Loucy (cell line): Measurements from ENCODE around the gene RIPOR3.

Experiments
- H2AFZ ChIP-seq: fragments of 200-600 bp; sonication (generic); 2 replicates; pipeline ENCODE4 v1.6.0; 2016; ENCODE audit warnings: antibody characterized with exemption, mild to moderate bottlenecking, low read length, moderate library complexity
- H3F3A ChIP-seq: fragments of 200-600 bp; 2 replicates; pipeline ENCODE4 v1.6.0; 2016; ENCODE audit warnings: antibody characterized with exemption, low read depth, mild to moderate bottlenecking
- H3K27me3 ChIP-seq: fragments of 200-600 bp; sonication (generic); 2 replicates; pipeline ENCODE4 v1.6.1; 2014; ENCODE audit warnings: low read length, mild to moderate bottlenecking; ENCODE audit not compliant: insufficient read depth, poor library complexity, severe bottlenecking
- H3K36me3 ChIP-seq: fragments of 200-600 bp; sonication (generic); 2 replicates; pipeline ENCODE4 v1.6.1; 2016; ENCODE audit warnings: low read length; ENCODE audit not compliant: insufficient read depth
- H3K4me1 ChIP-seq: fragments of 200-600 bp; sonication (generic); 2 replicates; pipeline ENCODE4 v1.5.1; 2014; ENCODE audit warnings: low read length, mild to moderate bottlenecking; ENCODE audit not compliant: insufficient read depth, poor library complexity, severe bottlenecking
- H3K4me2 ChIP-seq: fragments of 200-600 bp; sonication (generic); 2 replicates; pipeline ENCODE4 v1.6.0; 2014; ENCODE audit warnings: antibody characterized with exemption, low read length, low read depth, mild to moderate bottlenecking; ENCODE audit not compliant: poor library complexity, severe bottlenecking
- H3K4me3 ChIP-seq: fragments of 200-600 bp; sonication (generic); 2 replicates; pipeline ENCODE4 v1.5.1; 2014; ENCODE audit warnings: low read length, mild to moderate bottlenecking, mixed read lengths; ENCODE audit not compliant: poor library complexity, severe bottlenecking
- H3K79me2 ChIP-seq: fragments of 200-600 bp; sonication (generic); 2 replicates; pipeline ENCODE4 v1.6.1; 2014; ENCODE audit warnings: low read length; ENCODE audit not compliant: insufficient read depth
- H3K9ac ChIP-seq: fragments of 200-600 bp; sonication (generic); 2 replicates; pipeline ENCODE4 v1.6.0; 2014; ENCODE audit warnings: mild to moderate bottlenecking, low read depth, low read length, moderate library complexity; ENCODE audit not compliant: poor library complexity, severe bottlenecking
- H3K9me2 ChIP-seq: fragments of 200-600 bp; sonication (generic); replicated peaks from 2 replicates; pipeline ENCODE4 v1.6.1; 2016; ENCODE audit warnings: low read depth, low read length, mixed read lengths
- H3K9me3 ChIP-seq: fragments of 200-600 bp; sonication (generic); 2 replicates; pipeline ENCODE4 v1.6.1; 2014; ENCODE audit warnings: mild to moderate bottlenecking, antibody characterized with exemption, low read length, low read depth; ENCODE audit not compliant: insufficient read depth
- H4K20me1 ChIP-seq: fragments of 200-600 bp; sonication (generic); 2 replicates; pipeline ENCODE4 v1.6.0; 2014; ENCODE audit warnings: antibody characterized with exemption, low read length, mild to moderate bottlenecking; ENCODE audit not compliant: insufficient read depth, poor library complexity, severe bottlenecking
- CTCF ChIP-seq: fragments of 200-600 bp; sonication (generic); conservative IDR thresholded peaks from 2 replicates; pipeline ENCODE4 v1.5.1; 2014; ENCODE audit warnings: mild to moderate bottlenecking, antibody characterized with exemption, low read length
- EZH2phosphoT487 ChIP-seq: fragments of 200-600 bp; IDR thresholded peaks from 2 replicates; pipeline ENCODE4 v1.6.1; 2018; ENCODE audit warnings: antibody characterized with exemption, mild to moderate bottlenecking, moderate library complexity, borderline replicate concordance

The RIPOR3 gene

GRCh38 chr20:50555662-50556061 lies 135.7 kb downstream of the RIPOR3 start:
- Histone ChIP-seq H3K27me3 (no peaks in the 10 kb centered on the region), H3K79me2 (peaks cover 47% of the 10 kb centered on the region), H3K4me3 (no peak overlapping the region), H3K9ac (no peak overlapping the region), H3K9me2 (no peaks in the 10 kb centered on the region), H3K36me3 (peaks cover 6% of the 10 kb centered on the region; the same call in 1 of the 2 replicates), H3K4me2 (no peak overlapping the region), H2AFZ (no peak overlapping the region), H3K4me1 (no peaks in the 10 kb centered on the region), H4K20me1 (peaks cover 17% of the 10 kb centered on the region), H3F3A (no peaks in the 10 kb centered on the region), H3K9me3 (no peaks in the 10 kb centered on the region)
- TF ChIP-seq CTCF: no peak
- no peak for TF ChIP-seq EZH2phosphoT487

GRCh38 chr20:50554694-50555579 lies 136.4 kb downstream of the RIPOR3 start:
- Histone ChIP-seq H3K27me3 (no peaks in the 10 kb centered on the region), H3K9me3 (no peaks in the 10 kb centered on the region), H3K4me2 (no peak overlapping the region), H4K20me1 (peaks cover 16% of the 10 kb centered on the region), H3K4me1 (no peaks in the 10 kb centered on the region), H3K4me3 (no peak overlapping the region), H3K9ac (no peak overlapping the region), H3F3A (no peaks in the 10 kb centered on the region), H3K9me2 (no peaks in the 10 kb centered on the region), H3K79me2 (peaks cover 49% of the 10 kb centered on the region), H2AFZ (no peak overlapping the region), H3K36me3 (peaks cover 12% of the 10 kb centered on the region; the same call in 1 of the 2 replicates)
- TF ChIP-seq EZH2phosphoT487 (no peak), CTCF (no peak)

GRCh38 chr20:50552979-50553378 lies 138.4 kb downstream of the RIPOR3 start:
- Histone ChIP-seq H3F3A (no peaks in the 10 kb centered on the region), H3K79me2 (peaks cover 46% of the 10 kb centered on the region), H3K4me2 (no peak overlapping the region), H2AFZ (no peak overlapping the region), H3K36me3 (peaks cover 23% of the 10 kb centered on the region; the same call in 1 of the 2 replicates), H3K9me2 (no peaks in the 10 kb centered on the region), H3K9ac (no peak overlapping the region), H4K20me1 (peaks cover 13% of the 10 kb centered on the region), H3K4me1 (no peaks in the 10 kb centered on the region), H3K4me3 (no peak overlapping the region), H3K27me3 (no peaks in the 10 kb centered on the region), H3K9me3 (no peaks in the 10 kb centered on the region)
- TF ChIP-seq CTCF (no peak), EZH2phosphoT487 (no peak)
